ENCODE data around the gene CTRB2.

The CTRB2 gene

DNA sequence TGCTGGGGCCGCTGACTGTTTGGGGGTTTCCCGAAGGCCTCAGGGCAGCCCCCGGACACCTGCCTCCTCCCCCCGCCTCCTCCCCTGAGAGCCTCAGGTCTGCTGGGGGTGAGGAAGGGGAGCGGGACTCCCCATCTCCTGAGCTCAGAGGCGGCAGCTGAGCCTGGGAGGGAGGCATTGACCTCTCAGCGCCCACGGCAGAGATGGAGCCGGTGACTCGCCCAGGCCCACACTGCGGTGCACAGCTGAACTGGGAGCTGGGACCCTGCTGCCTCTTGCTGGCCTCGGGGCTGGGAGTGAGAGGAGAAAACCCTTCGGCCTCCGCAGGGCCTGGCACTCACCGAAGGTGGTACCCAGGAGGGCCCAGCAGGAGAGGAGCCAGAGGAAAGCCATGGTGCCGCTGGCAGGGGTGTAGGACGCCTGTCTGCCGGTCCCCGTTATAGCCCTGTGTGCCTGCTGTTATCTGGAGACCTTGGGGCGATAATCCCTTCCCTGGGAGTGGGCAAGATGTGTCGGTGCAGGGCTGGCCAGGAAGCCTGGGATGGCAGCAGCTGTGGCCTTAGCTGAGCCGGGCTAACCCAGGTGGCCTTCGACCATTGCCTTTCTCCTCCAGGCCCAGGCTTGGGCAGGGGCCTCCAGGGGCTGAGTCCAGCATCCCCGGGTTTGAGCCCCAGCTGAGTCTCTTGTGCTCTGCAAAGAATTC lies at the start of gene CTRB2:
CTRB2 (minus strand) TSS at position 413 of the 703 bp plus-strand sequence; CDS start at position 393, 20 bp downstream.
- H3K27ac ChIP-seq: no peak within 1 kb of the TSS

DNA sequence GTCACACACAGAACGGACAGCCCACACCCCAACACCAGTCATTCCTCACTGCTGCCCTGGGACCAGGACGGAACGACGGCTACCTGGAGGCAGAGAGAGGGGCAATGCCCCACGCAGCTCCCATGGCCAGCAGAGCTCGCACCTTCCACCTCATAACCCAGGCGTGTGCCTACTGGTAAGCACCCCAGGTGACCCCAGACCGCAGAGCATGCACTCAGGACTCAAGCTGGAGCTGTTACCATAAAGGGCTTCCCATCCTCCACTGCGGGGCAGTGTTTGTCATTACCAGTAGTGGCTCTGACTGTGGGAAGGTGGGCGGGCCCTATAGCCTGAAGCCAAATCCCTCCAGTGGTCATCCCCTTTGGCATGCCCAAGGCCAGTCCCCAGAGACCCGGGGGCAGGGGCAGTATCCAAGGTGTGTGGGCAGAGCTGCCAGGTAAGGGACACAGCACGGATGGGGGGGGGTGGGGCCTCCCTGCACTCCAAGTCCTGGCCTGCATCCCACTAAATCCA lies 49.2 kb upstream of the CTRB2 start:
- H3K4me3 ChIP-seq: no peak overlapping the region
- peak overlapping the region in 16 of 21 experiments; percentile 6 to 86 (median 63) for H3K27ac ChIP-seq

More for the DNA sequence above, at the start of gene CTRB2:
- H3K4me3 ChIP-seq: no peak within 1 kb of the TSS

DNA sequence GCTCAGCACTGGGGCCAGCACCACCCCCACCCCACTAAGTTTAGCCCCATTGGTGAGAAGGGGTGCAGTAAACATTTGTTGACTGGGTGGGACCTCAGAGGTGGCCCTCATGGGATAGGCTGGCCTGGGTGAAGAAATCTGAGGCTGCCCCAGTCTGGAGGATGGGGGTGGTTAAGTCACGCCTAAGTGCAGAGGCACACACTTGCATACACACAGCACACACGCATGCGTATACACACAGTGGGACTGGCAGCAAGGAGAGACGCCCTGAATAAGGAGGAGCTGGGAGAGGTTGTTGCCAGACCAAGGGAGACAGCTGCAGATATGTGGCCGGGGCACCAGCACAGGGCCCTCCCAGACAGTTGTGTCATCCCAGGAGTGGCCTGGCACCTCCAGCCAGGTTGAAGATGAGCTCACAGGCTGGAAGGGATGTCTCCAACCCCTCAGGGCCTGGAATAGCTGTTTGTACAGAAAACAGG lies 47.4 kb upstream of the CTRB2 start:
- Histone ChIP-seq H3K27ac (peak overlapping the region in 11 of 21 experiments; percentile 8 to 77 (median 30)), H3K4me3 (no peak overlapping the region)

DNA sequence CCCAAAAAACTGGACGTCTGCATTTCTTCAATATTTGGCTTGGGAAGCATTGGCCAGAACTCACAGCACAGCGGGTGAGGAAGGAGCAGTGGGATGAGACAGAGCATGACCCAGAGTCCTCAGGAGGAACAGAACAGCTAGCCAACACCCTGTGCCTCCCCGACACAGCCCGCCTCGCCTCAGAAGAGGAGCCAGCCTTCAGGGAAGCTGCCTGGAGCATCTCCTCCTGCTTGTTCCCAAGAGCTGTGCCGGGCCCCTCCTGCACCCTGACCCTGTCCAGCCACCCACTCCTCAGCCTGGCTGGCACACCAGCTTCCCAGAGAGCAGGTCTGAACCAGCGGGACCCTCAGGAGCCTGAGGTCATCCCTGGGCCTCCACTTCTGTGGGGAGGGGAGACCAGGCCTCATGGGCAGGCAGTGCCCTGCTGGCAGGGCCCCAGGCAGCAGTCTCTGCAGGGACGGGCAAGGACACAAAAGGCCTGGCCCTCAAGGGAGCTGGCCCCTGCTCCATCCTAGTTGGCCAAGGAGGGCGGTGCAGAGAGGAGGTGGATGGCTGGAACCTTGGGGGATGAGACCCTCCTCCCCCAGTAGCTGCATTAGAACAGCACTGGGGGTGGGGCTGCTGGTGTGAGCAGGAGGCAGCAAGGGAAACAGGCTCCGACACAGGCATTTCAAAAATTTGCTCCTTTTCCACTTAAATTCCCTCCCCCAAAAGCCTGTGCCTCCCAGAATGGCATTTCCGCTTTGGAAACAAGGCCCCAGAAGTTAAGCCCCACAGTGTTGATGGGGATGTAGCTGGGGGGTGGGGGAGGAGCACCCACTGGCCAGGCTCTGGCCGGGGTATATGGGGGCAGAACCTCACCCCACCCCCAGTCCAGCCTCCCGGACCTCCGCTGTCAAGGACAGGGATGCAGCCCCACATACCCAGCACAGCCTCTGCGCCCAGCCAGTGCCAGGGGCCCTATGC lies 46.3 kb upstream of the CTRB2 start:
- Histone ChIP-seq H3K27ac (peak overlapping the region in 17 of 21 experiments; percentile 18 to 95 (median 52)), H3K4me3 (no peak overlapping the region)

DNA sequence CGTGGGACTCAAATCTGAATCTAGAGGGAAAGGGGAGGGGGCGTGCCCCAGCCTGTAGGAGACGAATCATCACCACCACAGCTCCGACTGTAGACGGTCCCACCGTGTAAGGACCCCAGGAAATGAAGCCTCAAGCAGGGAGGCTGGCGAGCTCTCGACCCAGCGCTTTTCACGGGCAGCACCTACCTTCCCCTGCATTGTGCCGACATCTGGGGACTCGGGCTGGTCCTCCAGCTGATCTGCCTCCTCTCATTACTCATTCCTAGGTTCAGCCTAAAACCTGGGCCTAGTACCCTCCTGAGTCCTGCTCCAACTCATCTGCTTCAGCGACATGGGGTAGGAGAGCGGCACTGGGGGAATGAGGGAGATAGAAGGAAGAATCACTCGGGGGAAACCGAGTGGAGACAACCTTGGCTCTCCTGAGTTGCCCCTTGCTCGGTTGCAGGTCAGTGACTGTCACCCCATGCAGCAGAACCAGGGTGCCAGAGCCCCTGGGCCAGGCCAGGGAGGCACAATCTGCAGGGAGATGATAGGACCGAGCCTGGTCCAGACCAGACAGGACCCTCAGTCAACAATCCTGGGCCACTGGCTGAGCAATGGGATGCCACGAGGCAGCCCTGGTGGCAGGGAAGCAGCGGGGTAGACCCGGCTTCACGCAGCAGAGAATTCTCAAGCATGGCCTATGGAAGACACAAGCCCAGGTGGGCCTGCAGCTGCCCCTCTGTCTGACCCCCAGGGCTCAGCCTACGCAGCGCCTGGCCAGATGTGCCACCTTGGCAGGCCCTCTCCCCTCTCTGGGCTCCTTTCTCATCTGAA lies 45.3 kb upstream of the CTRB2 start:
- peak overlapping the region in 18 of 21 experiments; percentile 18 to 95 (median 64) for H3K27ac ChIP-seq
- peak overlapping the region in 5 of 7 experiments; percentile 3 to 76 (median 61) for H3K4me3 ChIP-seq

DNA sequence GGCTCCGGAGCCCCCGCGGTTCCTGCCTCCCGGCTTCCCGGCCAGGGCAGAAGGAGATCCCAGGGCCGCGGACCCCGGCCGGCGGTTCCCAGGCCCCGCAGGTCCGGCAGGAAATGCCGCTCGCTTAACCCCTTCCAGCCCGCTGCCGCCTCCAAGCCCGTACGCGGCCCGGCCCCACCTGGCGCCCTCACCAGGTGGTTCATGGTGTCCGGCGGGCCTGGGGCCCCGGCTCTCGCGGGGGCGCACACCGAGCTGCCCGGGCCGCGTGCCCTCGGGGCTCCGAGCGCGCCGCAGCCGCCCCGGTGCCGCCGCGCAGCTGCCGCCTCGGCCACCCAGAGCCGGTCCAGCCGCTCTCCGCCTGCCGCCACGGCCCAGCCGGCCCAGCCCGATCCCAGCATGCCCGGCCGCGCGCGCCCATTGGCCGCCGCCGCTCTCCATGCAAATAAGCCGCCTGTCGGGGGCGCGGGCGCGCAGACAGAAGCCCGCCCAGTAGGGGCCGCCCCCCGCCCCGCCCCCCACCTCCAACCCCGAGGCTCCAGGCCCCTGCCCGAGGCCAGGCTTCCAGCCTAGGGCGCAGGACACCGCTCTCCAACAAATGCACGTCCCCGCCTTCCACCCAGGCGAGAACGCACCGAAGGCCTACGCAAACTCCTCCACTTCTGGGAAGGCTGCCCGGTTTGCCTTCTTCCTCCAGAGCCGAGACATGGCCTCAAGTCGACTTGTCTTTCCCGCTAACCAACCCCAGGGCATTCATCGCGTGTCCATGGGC lies 44.5 kb upstream of the CTRB2 start, which contains the start of gene BCAR1:
BCAR1 (minus strand) TSS at position 345 of the 769 bp plus-strand sequence; CDS start at position 203, 142 bp downstream.
- Histone ChIP-seq H3K27ac (peak within 1 kb of the TSS; percentile 65 to 96 (median 88)), H3K4me3 (peak within 1 kb of the TSS; percentile 59 to 79 (median 72))

DNA sequence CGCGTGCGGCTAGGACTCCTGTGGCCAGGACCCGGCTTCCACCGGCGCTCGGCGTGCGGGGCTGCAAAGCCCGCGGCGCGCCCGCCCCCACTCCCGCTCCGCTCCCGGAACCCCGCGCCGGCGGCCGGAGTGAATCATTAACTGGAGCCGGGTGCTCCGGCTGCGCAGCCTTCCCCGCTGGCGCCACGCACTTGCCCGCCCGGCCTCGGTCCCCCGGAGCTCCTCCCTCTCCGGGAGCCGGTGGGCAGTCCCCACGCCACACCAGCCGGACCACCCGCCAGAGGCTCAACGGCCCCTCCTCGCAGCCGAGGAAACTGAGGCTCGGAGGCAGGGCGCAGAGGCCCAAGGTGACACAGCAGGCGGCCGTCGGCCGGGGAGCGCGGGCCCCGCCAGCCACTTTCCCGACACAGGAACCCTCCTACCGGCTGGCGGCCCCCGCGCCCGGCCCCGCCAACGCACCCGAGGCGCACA lies 43.9 kb upstream of the CTRB2 start:
- H3K4me3 ChIP-seq: peak overlapping the region; percentile 59 to 79 (median 72)

DNA sequence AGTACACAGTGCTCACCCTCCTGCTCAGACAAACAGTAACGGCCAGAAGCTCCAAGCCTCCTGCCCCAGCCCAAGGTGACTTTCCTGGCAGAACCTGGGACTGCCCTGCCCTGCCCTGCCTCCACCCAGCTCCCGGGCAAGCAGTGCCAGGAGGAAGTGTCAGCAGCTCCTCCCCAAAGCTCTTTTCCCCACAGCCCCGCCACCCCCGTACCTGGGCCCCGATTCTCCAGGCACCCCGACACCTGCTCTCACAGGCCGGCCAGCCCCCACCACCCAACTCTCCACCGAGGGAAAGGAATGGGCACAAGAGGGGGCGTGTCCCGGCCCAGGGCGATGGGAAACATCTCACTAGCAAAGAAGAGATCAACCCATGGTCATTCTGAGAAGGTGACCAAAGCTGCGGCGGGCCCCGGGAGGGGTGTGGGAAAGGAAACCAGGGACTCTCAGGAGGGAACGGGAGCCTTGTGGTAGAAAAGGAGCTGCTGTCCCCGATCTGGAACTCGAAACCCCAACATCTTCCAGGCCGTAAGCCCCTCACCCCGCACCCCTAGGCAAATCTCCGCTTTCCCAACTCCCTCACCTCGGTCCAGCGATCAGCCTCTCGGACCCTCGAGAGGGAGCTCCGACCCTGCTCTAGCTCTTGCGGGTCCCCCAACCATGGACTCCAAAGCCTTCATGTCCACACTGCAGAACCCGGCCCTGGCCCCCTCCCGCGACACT lies 43.3 kb upstream of the CTRB2 start:
- peak overlapping the region in 20 of 21 experiments; percentile 65 to 96 (median 89) for H3K27ac ChIP-seq
- H3K4me3 ChIP-seq: peak overlapping the region; percentile 59 to 79 (median 72)

More for the DNA sequence above, 43.9 kb upstream of the CTRB2 start:
- H3K27ac ChIP-seq: peak overlapping the region; percentile 65 to 96 (median 88)

DNA sequence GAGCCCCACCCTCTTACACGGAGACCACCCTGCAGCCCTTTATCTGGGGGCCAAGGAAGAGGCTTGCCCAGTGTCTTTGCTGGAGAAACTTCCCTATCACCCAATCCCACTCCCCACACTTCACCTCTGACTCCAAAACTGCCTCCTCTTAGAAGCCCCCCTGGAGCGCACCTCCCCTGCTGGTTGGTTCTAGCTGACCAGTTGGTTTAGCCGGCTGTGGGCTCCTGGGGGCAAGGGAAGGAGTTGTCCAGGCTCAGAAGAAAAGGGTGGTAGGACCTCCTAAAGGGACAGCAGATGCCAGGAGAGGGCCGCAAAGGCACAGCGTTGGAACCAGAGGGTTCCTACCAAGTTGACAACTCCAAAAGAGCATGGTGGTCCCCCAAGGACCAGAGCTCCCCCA lies 42.5 kb upstream of the CTRB2 start:
- Histone ChIP-seq H3K27ac (peak overlapping the region in 12 of 21 experiments; percentile 8 to 96 (median 90)), H3K4me3 (peak overlapping the region in 1 of 7 experiments; percentile 61)

DNA sequence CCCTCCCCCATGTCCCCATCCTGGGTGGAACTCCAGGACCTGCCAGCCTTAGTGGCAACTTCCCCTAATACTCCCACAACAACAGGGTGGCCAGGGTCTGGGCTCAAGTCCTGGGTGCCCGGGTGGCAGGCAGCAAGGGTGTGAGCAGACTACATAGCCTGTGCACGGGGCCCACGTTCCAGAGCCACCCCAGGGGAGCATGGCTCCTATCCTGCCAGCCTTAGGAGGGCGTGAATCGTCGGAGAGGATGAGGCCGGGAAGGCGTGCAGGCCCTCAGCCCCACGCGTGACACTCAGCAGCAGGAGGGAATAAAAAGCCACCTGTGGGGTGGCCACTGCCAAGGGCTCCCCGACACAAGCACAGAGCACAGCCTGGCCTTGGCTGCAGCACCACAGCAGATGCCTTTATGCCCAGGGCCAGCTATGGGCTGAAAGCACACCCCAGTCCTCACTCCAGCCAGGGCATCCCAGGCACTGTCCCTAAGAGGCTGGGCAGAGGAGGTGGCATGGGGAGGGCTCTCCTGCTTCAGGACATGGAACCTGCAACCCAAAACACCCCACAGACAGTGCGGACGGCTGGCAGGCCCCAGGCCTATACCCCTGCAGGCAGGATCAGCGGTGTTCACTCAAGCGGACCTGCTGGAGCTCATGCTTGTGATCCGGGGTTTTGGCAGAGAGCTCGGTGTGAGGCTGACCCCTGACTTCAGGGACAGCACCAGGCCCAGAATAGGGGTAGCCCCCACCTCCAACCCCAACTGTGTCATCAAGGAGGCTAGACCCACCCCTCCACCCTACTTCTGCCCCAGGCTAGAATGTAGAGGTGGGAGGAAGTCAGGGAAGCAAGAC lies 41.8 kb upstream of the CTRB2 start:
- no peak overlapping the region for H3K4me3 ChIP-seq

DNA sequence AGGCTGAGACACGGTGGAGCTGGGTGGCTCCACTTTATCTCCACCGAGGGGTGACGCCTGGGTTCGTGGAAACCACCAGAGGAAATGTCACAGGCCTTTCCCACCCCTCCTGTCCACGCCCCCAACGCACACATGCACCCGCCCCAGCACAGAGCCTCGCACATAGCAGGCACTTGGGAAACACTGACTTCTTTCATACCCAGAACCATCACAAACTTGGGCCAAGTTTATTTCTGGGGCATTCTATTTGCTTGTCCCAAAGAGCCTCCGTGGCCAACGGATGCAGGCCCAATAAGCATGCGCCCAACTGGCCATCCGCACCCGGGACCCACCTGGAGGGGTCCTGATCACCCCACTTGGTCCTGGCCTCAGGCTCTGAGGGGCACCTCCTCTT lies 41.2 kb upstream of the CTRB2 start:
- H3K27ac ChIP-seq: peak overlapping the region in 13 of 21 experiments; percentile 1 to 96 (median 81)
- H3K4me3 ChIP-seq: no peak overlapping the region

More for the DNA sequence above, 41.8 kb upstream of the CTRB2 start:
- peak overlapping the region in 12 of 21 experiments; percentile 8 to 96 (median 80) for H3K27ac ChIP-seq

DNA sequence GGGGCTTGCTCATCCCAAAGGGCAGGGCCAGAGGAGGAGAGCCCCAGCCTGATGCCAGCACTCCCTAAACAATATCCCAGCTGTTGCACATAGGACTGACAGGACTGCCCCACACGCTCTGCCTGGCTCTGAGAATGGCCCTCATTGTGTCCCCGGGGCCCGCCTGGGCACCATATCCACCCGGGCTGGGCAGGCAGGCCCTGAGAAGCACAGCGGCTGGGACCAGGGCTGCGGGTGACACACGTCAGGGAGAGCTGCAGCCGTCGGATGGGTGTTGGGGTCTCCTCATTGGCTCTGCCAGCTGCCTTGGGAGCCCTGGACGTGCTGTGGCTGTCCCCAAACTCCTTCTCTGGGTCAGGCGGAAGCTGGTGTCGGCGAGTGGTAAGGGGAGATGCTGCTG lies 40.3 kb upstream of the CTRB2 start:
- Histone ChIP-seq H3K4me3 (no peak overlapping the region), H3K27ac (peak overlapping the region in 12 of 21 experiments; percentile 1 to 96 (median 80))

DNA sequence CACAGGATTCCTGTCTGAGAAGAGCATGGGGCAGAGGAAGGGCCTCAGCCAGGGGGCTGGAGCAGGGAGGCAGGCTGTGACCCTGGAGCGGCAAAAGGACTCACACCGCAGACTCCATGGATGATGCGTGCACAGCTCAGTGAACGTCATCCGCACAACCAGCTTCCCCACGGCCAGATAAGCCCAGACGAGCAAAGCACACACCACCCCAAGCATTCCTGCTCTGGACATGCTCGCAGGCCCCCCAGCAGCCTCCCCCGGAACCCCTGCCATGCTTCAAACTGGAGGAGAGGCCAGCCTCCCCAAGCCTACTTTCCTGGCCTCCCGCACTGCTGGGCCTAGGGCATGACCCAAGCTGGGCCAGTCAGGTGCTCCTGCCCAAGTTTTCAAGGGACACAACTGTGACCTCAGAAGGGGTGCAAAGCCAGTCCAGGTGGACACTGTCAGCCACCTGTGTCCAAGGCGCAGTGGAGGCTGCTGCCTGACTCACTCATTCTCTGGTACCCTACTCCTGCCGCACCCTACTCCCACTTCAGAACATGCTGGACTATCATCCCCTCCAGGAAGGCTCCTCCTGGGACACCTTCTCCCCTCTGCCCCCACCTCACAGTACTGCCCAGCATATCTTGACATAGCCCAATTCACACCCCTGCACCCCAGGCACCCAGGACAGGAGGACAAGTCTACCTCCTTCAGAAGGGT lies 39.7 kb upstream of the CTRB2 start:
- Histone ChIP-seq H3K4me3 (no peak overlapping the region), H3K27ac (peak overlapping the region in 14 of 21 experiments; percentile 18 to 96 (median 80))

DNA sequence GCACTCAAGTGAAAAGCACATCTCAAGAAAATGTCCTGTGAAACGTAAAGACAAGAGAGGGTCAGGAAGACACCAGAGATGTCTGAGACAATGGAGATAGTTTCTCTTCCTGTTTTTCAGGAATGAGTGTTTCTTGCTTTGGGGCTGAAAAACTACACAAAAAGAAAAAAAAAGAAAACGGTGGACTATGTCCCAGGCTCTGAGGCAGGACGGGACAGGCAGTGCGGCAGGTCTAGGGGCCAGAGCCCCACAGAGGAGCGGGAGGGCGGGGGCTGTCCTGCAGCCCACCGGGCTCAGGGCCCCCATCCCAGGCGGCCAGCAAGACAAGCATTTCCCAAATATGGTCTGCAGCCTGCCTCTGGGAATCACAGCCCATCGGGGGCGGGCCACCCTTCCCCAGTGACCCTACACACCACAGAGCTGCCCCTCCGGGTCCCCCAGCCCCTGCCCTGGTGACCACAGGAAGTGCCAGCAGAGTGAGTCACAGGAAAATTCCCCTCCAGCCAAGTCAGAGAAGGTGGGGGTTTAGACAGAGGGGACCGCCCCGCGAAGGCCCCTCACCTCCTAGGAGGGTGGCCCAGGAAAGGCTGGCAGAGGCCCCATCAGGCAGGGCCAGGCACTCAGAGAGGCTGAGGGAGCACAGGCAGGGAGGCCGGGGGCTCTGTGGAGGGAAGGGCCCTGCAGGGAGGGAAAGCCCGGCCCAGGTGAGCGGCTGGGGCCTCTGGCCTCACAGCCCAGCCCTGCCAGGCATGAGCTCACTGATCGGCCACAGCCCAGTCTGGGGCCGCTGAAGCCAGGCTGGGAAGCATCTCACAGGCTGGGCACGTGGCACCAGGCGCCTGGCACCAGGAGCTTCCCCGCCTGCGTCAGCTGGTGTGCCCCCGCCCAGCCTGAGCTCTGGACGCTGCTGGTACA lies 38.1 kb upstream of the CTRB2 start:
- Histone ChIP-seq H3K27ac (peak overlapping the region in 20 of 21 experiments; percentile 31 to 96 (median 78)), H3K4me3 (no peak overlapping the region)
